Measurements from ENCODE around the gene ILDR1. TPM values are rescaled to one million over a fixed set of nuclear protein-coding genes. Genes with fewer than 3 reads are reported as not detected.
"Not testable (repeated sequence)": the region's sequence is repeated elsewhere in the genome, so short reads cannot be mapped to it uniquely, and the experiment has no call there.

The ILDR1 gene
- total RNA-seq, 4 donors from 2014 or later: 1.9 TPM; not detected in 3

DNA sequence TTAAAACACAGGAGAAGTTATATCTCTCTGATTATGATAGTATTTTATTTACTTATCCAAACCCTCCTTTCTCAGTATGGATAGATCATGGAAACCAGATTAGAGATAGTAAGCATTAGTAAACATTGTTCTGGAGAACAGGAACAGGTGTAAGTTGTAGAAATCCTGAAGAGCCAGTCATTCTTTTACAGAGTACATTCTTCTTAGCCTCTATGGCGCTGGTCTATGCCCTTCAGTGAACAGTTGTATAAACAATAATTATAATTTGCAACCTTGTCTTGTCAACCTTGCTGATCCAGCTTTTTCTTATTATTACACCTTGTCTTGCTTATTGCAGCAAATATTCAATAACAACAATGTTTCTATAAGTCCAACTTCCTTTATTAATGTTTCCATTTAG, 80.5 kb downstream of the ILDR1 start:
- Histone ChIP-seq H3K27ac (no peak overlapping the region), H3K9me3 (no peaks in the 10 kb centered on the region), H3K4me1 (no peaks in the 10 kb centered on the region), H3K36me3 (no peaks in the 10 kb centered on the region), H3K27me3 (no peaks in the 10 kb centered on the region), H3K4me3 (no peak overlapping the region)
- DNase-seq: no peak
- TF ChIP-seq, protein P1, sequence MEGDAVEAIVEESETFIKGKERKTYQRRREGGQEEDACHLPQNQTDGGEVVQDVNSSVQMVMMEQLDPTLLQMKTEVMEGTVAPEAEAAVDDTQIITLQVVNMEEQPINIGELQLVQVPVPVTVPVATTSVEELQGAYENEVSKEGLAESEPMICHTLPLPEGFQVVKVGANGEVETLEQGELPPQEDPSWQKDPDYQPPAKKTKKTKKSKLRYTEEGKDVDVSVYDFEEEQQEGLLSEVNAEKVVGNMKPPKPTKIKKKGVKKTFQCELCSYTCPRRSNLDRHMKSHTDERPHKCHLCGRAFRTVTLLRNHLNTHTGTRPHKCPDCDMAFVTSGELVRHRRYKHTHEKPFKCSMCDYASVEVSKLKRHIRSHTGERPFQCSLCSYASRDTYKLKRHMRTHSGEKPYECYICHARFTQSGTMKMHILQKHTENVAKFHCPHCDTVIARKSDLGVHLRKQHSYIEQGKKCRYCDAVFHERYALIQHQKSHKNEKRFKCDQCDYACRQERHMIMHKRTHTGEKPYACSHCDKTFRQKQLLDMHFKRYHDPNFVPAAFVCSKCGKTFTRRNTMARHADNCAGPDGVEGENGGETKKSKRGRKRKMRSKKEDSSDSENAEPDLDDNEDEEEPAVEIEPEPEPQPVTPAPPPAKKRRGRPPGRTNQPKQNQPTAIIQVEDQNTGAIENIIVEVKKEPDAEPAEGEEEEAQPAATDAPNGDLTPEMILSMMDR (IDR thresholded peaks at IDR 0.05): no peak
- no peak for TF ChIP-seq POLR2A (IDR thresholded peaks at IDR 0.05)
- intact Hi-C loops (cut with DNase I; ENCODE audit: low total_unique reads): no loop called here

DNA sequence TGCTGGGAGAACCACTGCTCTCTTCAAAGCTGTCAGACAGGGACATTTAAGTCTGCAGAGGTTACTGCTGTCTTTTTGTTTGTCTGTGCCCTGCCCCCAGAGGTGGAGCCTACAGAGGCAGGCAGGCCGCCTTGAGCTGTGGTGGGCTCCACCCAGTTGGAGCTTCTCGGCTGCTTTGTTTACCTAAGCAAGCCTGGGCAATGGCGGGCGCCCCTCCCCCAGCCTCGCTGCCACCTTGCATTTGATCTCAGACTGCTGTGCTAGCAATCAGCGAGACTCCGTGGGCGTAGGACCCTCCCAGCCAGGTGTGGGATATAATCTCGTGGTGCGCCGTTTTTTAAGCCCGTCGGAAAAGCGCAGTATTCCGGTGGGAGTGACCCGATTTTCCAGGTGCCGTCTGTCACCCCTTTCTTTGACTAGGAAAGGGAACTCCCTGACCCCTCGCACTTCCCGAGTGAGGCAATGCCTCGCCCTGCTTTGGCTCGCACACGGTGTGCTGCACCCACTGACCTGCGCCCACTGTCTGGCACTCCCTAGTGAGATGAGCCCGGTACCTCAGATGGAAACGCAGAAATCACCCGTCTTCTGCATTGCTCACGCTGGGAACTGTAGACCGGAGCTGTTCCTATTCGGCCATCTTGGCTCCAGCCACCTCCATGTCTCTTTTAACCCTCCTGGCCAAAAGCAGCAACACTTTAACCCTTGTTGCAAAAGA, 83.7 kb downstream of the ILDR1 start:
- H3K4me1 ChIP-seq; H3K9me3 ChIP-seq; H3K36me3 ChIP-seq; H3K27ac ChIP-seq; DNase-seq; intact Hi-C loops (cut with DNase I; ENCODE audit: low total_unique reads); H3K27me3 ChIP-seq; H3K4me3 ChIP-seq: not testable (repeated sequence)

Small RNAs within 50 kb of the gene (small RNA-seq; reads per million reads assigned to genes)
- gene RF00019: not detected

Other genes starting within 250 kb of the ILDR1 start
- 10 to 100 TPM; 17.9 to 69.4 (median 37.7) TPM for gene IQCB1, start 187.2 kb downstream of the ILDR1 start, total RNA-seq
- 10 to 100 TPM in 2 of 4 donors, 1 to 10 TPM in 1, under 1 TPM in 1; 0.88 to 21.8 (median 6.9) TPM for gene EAF2, start 187.0 kb downstream of the ILDR1 start, total RNA-seq
- gene SLC15A2, start 127.8 kb downstream of the ILDR1 start, total RNA-seq: 1 to 10 TPM in 3 of 4 donors, under 1 TPM in 1; 0.77 to 9.3 (median 4.0) TPM
- gene CD86, start 33.1 kb upstream of the ILDR1 start, total RNA-seq: 1 to 10 TPM in 3 of 4 donors, under 1 TPM in 1; 0.29 to 4.3 (median 3.0) TPM
- not detected for gene CASR, start 161.4 kb upstream of the ILDR1 start, total RNA-seq

All from uterus (tissue), 4 donors.